Endothelial cell of umbilical vein (primary cell): ENCODE data around the gene SIM2. TPM values are rescaled to one million over a fixed set of nuclear protein-coding genes. Genes with fewer than 3 reads are reported as not detected.
A peak's percentile ranks its signal among the peaks of the same experiment; 100 is the strongest.

Experiments used
- BruUV-seq: library from RNA; stranded (reverse); fragments of 400-500 nt; replicated peaks from 2 replicates; lab custom pipeline; 2021; lab: Mats Ljungman, UMichigan
- CTCF ChIA-PET: fragments of 300-600, 350-600 bp; sonication (Branson Sonifier 250); formaldehyde crosslinking; loops from one replicate; lab custom pipeline; 2021; ENCODE audit warnings: antibody characterized with exemption, inconsistent platforms; lab: Charles Lee
- POLR2A ChIA-PET: fragments of 300-600, 350-600 bp; sonication (Branson Sonifier 250); formaldehyde crosslinking; loops from one replicate; lab custom pipeline; 2021; ENCODE audit warnings: antibody characterized with exemption, inconsistent platforms; lab: Charles Lee
- DNase-seq: peaks from one replicate; pipeline ENCODE4 v3.0.0-alpha.2; 2011; ENCODE audit warnings: low read depth, low spot score
- FAIRE-seq: peaks from 2 replicates; lab custom pipeline; 2011; peaks lifted over from hg19 to GRCh38; lab: Jason Lieb, UNC
- H2AFZ ChIP-seq: 2 replicates; pipeline ENCODE4 v1.6.0; 2012; ENCODE audit warnings: low read depth, low read length, control low read depth, inconsistent platforms
- H3K27ac ChIP-seq: 2 replicates; pipeline ENCODE4 v1.5.1; 2011; ENCODE audit warnings: low read depth, mild to moderate bottlenecking, control low read depth, low read length, moderate library complexity; ENCODE audit not compliant: insufficient read depth
- H3K27me3 ChIP-seq, 2 experiments: 2 replicates each; pipeline versions ENCODE4 v1.6.0 to v1.6.1; 2011; ENCODE audit warnings: low read length in 2 of 2, mixed read lengths in 1 of 2; ENCODE audit not compliant: control insufficient read depth in 2 of 2, insufficient read depth in 2 of 2
- H3K36me3 ChIP-seq, 2 experiments: 2 replicates in 1 of 2; 3 replicates in 1 of 2; pipeline ENCODE4 v1.5.1; 2011; ENCODE audit warnings: low read length in 2 of 2, mild to moderate bottlenecking in 1 of 2, moderate library complexity in 1 of 2; ENCODE audit not compliant: control insufficient read depth in 2 of 2, insufficient read depth in 2 of 2; ENCODE audit errors: extremely low read depth in 1 of 2
- H3K4me1 ChIP-seq: 3 replicates; pipeline ENCODE4 v1.5.1; 2011; ENCODE audit warnings: mild to moderate bottlenecking, low read length; ENCODE audit not compliant: control insufficient read depth, insufficient read depth; ENCODE audit errors: extremely low read depth
- H3K4me2 ChIP-seq: 2 replicates; pipeline ENCODE4 v1.6.1; 2011; ENCODE audit warnings: low read length, control low read depth, mixed read lengths; ENCODE audit not compliant: insufficient read depth
- H3K4me3 ChIP-seq, 3 experiments: fragments of 200-600 bp in 1 of 3; sonication (generic), shearing (Covaris generic) in 1 of 3; replicated peaks in 1 of 3; 2 replicates each; pipeline ENCODE4 v1.5.1; 2011 to 2016; ENCODE audit warnings: control low read depth in 3 of 3, low read length in 3 of 3, mild to moderate bottlenecking in 2 of 3, inconsistent platforms in 1 of 3, low read depth in 1 of 3, moderate library complexity in 1 of 3; ENCODE audit not compliant: insufficient read depth in 1 of 3
- H3K79me2 ChIP-seq: 2 replicates; pipeline ENCODE4 v1.6.0; 2012; ENCODE audit warnings: low read length, inconsistent platforms; ENCODE audit not compliant: control insufficient read depth, insufficient read depth
- H3K9ac ChIP-seq: replicated peaks from 2 replicates; pipeline ENCODE3; 2011; ENCODE audit warnings: low read length, control low read depth; ENCODE audit not compliant: insufficient read depth; ENCODE audit errors: extremely low read depth
- H3K9me1 ChIP-seq: replicated peaks from 3 replicates; pipeline ENCODE4 v1.6.0; 2011; ENCODE audit warnings: mild to moderate bottlenecking, low read length; ENCODE audit not compliant: control insufficient read depth, insufficient read depth; ENCODE audit errors: extremely low read depth
- H3K9me3 ChIP-seq: replicated peaks from 2 replicates; pipeline ENCODE4 v1.5.1; 2012; ENCODE audit warnings: low read length, inconsistent platforms; ENCODE audit not compliant: control insufficient read depth, insufficient read depth
- H4K20me1 ChIP-seq: replicated peaks from 2 replicates; pipeline ENCODE3; 2011; ENCODE audit warnings: mild to moderate bottlenecking, low read length; ENCODE audit not compliant: control insufficient read depth, insufficient read depth; ENCODE audit errors: extremely low read depth
- CTCF ChIP-seq, 2 donors: IDR thresholded peaks; 1 replicate in 1 of 2; 2 replicates in 1 of 2; pipeline ENCODE4 v1.5.1; 2011; ENCODE audit warnings: low read length in 2 of 2, mild to moderate bottlenecking in 2 of 2, moderate library complexity in 2 of 2, control low read depth in 1 of 2, inconsistent platforms in 1 of 2, low read depth in 1 of 2; ENCODE audit not compliant: insufficient read depth in 1 of 2; ENCODE audit errors: extremely low read depth in 1 of 2
- EZH2 ChIP-seq: IDR thresholded peaks from 2 replicates; pipeline ENCODE4 v1.6.1; 2012; ENCODE audit warnings: borderline replicate concordance, low read depth, mild to moderate bottlenecking, moderate library complexity, low read length, inconsistent platforms; ENCODE audit not compliant: severe bottlenecking
- GATA2 ChIP-seq: IDR thresholded peaks from 2 replicates; pipeline ENCODE4 v1.7.0; 2011; ENCODE audit warnings: low read depth, mild to moderate bottlenecking, moderate library complexity, mixed read lengths, low read length; ENCODE audit not compliant: insufficient read length, insufficient read depth
- JUN ChIP-seq: IDR thresholded peaks from 2 replicates; pipeline ENCODE4 v1.6.1; 2011; ENCODE audit warnings: borderline replicate concordance, low read depth; ENCODE audit not compliant: insufficient read length, insufficient read depth
- POLR2A ChIP-seq: IDR thresholded peaks from 2 replicates; pipeline ENCODE4 v1.6.1; 2012; ENCODE audit warnings: low read depth, mild to moderate bottlenecking, control low read depth, low read length
- dilution Hi-C: fragments of 300-500 bp; cut with MboI; formaldehyde crosslinking; loops from one replicate; pipeline ENCODE4 v1.15.0; 2019; ENCODE audit warnings: low sequenced_read_pairs; ENCODE audit not compliant: extremely low pct_ligation_motif_present
- intact Hi-C: fragments of 100-400 bp; cut with micrococcal nuclease; formaldehyde crosslinking; loops from one replicate; pipeline ENCODE4 v1.10.0; 2022
- polyA plus RNA-seq, 4 experiments: library from polyadenylated mRNA; depleted of rRNA in 3 of 4; stranded (reverse) in 3 of 4; unstranded in 1 of 4; fragments of >200 nt; gene quantifications; 2 replicates each; pipeline versions ENCODE4 v1.2.1 to v1.2.3, GENCODE V29; 2011 to 2012; ENCODE audit warnings: missing spikeins in 1 of 4
- total RNA-seq: library from RNA; stranded (reverse); gene quantifications from 2 replicates; pipeline ENCODE4 v1.2.3, GENCODE V29; 2021

The SIM2 gene
- total and polyA plus RNA-seq, 2 donors (not counting 3 experiments of a cell fraction or from before 2014, with no cell fraction given), result not detected

DNA sequence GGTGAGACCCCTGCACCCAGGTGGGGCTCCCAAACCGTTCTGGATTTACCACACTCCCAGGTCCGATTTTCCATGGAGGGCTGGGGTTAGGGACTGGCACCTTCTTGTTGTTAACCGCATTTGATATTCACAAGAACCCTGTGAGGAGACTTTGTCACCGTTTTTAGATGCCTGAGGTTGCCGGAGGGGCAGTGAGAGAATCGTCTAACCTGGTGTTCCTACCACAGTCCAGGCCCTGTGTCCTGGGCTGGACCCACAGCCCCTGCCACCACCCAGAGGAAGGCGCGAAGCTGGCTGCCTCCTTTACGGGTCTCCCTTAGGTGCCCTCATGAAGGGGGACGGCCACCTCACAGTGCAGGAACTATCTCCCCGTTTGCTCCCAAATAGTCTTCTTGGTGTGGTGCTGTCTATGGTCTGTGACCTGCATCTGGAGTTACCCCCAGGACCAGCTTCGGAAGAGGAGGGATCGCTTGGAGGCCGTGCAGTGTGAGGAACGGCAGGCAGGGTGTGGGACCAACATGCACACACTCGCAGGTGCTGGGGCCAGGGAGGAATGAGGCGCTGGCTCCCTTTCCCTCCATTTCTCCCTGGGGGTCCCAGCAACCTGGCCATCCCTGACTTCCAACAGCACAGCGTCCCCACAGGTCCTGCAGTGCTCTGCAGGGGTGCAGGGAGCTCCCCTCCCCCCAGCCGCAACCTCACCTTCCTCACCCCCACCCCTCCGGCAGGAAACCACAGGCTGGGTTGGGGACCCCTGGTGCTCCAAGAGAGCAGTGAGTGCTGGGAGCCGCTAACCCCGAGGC is 7.0 kb downstream of the SIM2 start:
- CTCF ChIA-PET, result interaction anchor here (1.5 to 2.1 kb wide), 2 partner anchors 75 to 211 kb away, joined by 5 to 6 read pairs; no protein-coding TSS in a partner anchor

More for the DNA sequence above, 7.0 kb downstream of the SIM2 start:
- intact Hi-C loops, result loop anchor here (5.0 kb wide), 1 partner anchor 284 kb away; no protein-coding TSS in a partner anchor
- H3K9me3 ChIP-seq, result no peaks in the 10 kb centered on the region
- H3K9me1 ChIP-seq, result no peaks in the 10 kb centered on the region
- no peaks in the 10 kb centered on the region for H3K79me2 ChIP-seq
- POLR2A ChIA-PET, result no interaction called here
- no peak for DNase-seq
- H3K9ac ChIP-seq, result no peak overlapping the region
- peak in 1 of 2 donors; percentile 22 for TF ChIP-seq CTCF (IDR thresholded peaks at IDR 0.05; ENCODE audit: extremely low read depth in 1 of 2, insufficient read depth in 1 of 2, low read depth in 1 of 2, low read length in 2 of 2)
- no peak for TF ChIP-seq JUN
- no peak for TF ChIP-seq GATA2
- TF ChIP-seq EZH2, result peak; percentile 17
- no peak for TF ChIP-seq POLR2A
- H3K27ac ChIP-seq, result no peak overlapping the region
- no peak for FAIRE-seq
- H3K4me1 ChIP-seq, result peaks cover 3% of the 10 kb centered on the region
- H2AFZ ChIP-seq, result no peak overlapping the region
- H3K27me3 ChIP-seq, result peaks cover 97 to 100% of the 10 kb centered on the region in 2 experiments
- H3K4me2 ChIP-seq, result no peak overlapping the region
- no TSS peak for BruUV-seq
- no peak overlapping the region for H3K4me3 ChIP-seq
- no peaks in the 10 kb centered on the region for H3K36me3 ChIP-seq
- H4K20me1 ChIP-seq, result no peaks in the 10 kb centered on the region
- dilution Hi-C loops, result no loop called here
